Measurements from ENCODE around the gene ZC3H15. TPM values are rescaled to one million over a fixed set of nuclear protein-coding genes. Genes with fewer than 3 reads are reported as not detected.

The ZC3H15 gene
- total and polyA plus RNA-seq, 2 experiments from 2014 or later = 75.6 to 281 TPM

DNA sequence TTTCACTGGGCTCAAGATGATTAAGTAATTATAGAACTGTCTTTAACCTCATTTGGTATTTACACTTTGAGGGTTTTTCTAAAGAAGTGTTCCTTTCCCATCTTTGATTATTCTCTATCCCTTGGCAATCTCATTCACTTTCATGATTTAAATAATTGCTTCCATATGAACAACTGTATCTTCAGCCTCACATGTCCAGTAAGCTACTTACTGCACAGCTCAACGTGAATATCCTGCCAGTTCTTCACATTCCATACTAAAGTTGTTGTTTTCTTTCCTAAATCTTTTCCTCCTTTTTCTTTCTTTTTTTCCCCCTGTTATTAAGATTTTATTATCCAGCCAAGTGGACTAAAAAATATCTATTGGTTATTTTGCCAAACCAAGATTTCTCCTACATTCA is 37.7 kb downstream of the ZC3H15 start (continued):
- TF ChIP-seq, protein P1, sequence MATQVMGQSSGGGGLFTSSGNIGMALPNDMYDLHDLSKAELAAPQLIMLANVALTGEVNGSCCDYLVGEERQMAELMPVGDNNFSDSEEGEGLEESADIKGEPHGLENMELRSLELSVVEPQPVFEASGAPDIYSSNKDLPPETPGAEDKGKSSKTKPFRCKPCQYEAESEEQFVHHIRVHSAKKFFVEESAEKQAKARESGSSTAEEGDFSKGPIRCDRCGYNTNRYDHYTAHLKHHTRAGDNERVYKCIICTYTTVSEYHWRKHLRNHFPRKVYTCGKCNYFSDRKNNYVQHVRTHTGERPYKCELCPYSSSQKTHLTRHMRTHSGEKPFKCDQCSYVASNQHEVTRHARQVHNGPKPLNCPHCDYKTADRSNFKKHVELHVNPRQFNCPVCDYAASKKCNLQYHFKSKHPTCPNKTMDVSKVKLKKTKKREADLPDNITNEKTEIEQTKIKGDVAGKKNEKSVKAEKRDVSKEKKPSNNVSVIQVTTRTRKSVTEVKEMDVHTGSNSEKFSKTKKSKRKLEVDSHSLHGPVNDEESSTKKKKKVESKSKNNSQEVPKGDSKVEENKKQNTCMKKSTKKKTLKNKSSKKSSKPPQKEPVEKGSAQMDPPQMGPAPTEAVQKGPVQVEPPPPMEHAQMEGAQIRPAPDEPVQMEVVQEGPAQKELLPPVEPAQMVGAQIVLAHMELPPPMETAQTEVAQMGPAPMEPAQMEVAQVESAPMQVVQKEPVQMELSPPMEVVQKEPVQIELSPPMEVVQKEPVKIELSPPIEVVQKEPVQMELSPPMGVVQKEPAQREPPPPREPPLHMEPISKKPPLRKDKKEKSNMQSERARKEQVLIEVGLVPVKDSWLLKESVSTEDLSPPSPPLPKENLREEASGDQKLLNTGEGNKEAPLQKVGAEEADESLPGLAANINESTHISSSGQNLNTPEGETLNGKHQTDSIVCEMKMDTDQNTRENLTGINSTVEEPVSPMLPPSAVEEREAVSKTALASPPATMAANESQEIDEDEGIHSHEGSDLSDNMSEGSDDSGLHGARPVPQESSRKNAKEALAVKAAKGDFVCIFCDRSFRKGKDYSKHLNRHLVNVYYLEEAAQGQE (IDR thresholded peaks at IDR 0.05; ENCODE audit: unreplicated experiment) = no peak
- no peak for TF ChIP-seq STAT1 (IDR thresholded peaks at IDR 0.05; ENCODE audit: unreplicated experiment)
- no peak for TF ChIP-seq NANOG (IDR thresholded peaks at IDR 0.05; ENCODE audit: borderline replicate concordance)

DNA sequence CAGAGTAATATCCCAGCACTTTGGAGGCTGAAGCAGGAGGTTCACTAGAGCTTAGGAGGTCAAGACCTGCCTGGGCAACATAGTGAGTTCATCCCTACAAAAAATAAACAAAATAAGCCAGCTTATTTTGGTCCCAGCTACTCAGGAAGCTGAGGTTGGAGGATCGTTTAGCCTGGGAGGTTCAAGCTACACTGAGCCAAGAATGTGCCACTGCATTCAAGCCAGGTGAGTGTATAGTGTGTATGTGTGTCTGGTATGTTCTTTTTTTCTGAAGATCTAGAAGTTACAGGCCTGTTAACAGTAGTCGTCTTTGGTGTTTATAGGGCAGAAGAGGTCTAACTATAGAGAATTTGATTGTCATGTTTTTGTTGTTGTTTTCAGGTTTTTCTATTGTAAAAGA is 40.2 kb downstream of the ZC3H15 start:
- H3K79me2 ChIP-seq (replicated peaks; ENCODE audit: insufficient read depth) = no peaks in the 10 kb centered on the region
- no peaks in the 10 kb centered on the region for H3F3A ChIP-seq (replicated peaks; ENCODE audit: low read depth)
- H3K4me1 ChIP-seq (ENCODE audit: insufficient read depth) = no peaks in the 10 kb centered on the region
- no peaks in the 10 kb centered on the region for H3K27me3 ChIP-seq (ENCODE audit: insufficient read depth)
- no peaks in the 10 kb centered on the region for H4K20me1 ChIP-seq (replicated peaks; ENCODE audit: insufficient read depth)
- H3K4me3 ChIP-seq = no peak overlapping the region
- no peak overlapping the region for H3K27ac ChIP-seq (ENCODE audit: low read depth)
- Mint-ChIP-seq H3K36me3 (ENCODE audit: low read depth) (peaks cover under 1% of the 10 kb centered on the region; the same call in 2 of the 3 replicates), H3K4me3 (no peak overlapping the region), H3K27me3 (ENCODE audit: insufficient read depth, low read depth, poor library complexity) (peaks cover 5% of the 10 kb centered on the region), H3K4me1 (peaks cover 9% of the 10 kb centered on the region; the same call in 2 of the 3 replicates), H3K27ac (no peak overlapping the region), H3K9me3 (peaks cover 3% of the 10 kb centered on the region; the same call in 2 of the 3 replicates)
- DNase-seq (ENCODE audit: low spot score) = no peak
- H3K4me2 ChIP-seq = no peak overlapping the region
- H3K9me2 ChIP-seq (ENCODE audit: insufficient read depth) = no peaks in the 10 kb centered on the region
- no peaks in the 10 kb centered on the region; the same call in 1 of the 2 replicates for H3K36me3 ChIP-seq (ENCODE audit: insufficient read depth)
- no peak for ATAC-seq
- H2AFZ ChIP-seq = no peak overlapping the region
- no peak for TF ChIP-seq STAT1 (IDR thresholded peaks at IDR 0.05; ENCODE audit: unreplicated experiment)
- TF ChIP-seq EZH2 (IDR thresholded peaks at IDR 0.05; ENCODE audit: low read depth, unreplicated experiment) = no peak
- no peak for TF ChIP-seq POLR2AphosphoS5 (IDR thresholded peaks at IDR 0.05; ENCODE audit: low read depth)
- TF ChIP-seq, protein P2, sequence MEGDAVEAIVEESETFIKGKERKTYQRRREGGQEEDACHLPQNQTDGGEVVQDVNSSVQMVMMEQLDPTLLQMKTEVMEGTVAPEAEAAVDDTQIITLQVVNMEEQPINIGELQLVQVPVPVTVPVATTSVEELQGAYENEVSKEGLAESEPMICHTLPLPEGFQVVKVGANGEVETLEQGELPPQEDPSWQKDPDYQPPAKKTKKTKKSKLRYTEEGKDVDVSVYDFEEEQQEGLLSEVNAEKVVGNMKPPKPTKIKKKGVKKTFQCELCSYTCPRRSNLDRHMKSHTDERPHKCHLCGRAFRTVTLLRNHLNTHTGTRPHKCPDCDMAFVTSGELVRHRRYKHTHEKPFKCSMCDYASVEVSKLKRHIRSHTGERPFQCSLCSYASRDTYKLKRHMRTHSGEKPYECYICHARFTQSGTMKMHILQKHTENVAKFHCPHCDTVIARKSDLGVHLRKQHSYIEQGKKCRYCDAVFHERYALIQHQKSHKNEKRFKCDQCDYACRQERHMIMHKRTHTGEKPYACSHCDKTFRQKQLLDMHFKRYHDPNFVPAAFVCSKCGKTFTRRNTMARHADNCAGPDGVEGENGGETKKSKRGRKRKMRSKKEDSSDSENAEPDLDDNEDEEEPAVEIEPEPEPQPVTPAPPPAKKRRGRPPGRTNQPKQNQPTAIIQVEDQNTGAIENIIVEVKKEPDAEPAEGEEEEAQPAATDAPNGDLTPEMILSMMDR (conservative IDR thresholded peaks at IDR 0.05; ENCODE audit: low read depth in 2 of 2) = no peak
- TF ChIP-seq, protein P3, sequence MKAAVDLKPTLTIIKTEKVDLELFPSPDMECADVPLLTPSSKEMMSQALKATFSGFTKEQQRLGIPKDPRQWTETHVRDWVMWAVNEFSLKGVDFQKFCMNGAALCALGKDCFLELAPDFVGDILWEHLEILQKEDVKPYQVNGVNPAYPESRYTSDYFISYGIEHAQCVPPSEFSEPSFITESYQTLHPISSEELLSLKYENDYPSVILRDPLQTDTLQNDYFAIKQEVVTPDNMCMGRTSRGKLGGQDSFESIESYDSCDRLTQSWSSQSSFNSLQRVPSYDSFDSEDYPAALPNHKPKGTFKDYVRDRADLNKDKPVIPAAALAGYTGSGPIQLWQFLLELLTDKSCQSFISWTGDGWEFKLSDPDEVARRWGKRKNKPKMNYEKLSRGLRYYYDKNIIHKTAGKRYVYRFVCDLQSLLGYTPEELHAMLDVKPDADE (IDR thresholded peaks at IDR 0.05) = no peak
- TF ChIP-seq ZNF114 (CRISPR knock-in tag; IDR thresholded peaks at IDR 0.05) = no peak
- TF ChIP-seq CREB1 (CRISPR knock-in tag; IDR thresholded peaks at IDR 0.05; ENCODE audit: low read depth) = no peak
- TF ChIP-seq, protein P1 (IDR thresholded peaks at IDR 0.05; ENCODE audit: unreplicated experiment) = no peak
- no peak for TF ChIP-seq JUNB (IDR thresholded peaks at IDR 0.05; ENCODE audit: unreplicated experiment)
- TF ChIP-seq EZH2phosphoT487 (IDR thresholded peaks at IDR 0.05; ENCODE audit: unreplicated experiment) = no peak
- no peak for TF ChIP-seq NANOG (IDR thresholded peaks at IDR 0.05; ENCODE audit: borderline replicate concordance)

Measured in GM23338 (cell line).